Neural progenitor cell (in vitro differentiated cells): Measurements from ENCODE around the gene CTSF. TPM values are rescaled to one million over a fixed set of nuclear protein-coding genes. Genes with fewer than 3 reads are reported as not detected.

Source experiments
- DNase-seq: peaks from one replicate; pipeline ENCODE4 v3.0.0-alpha.2; 2016; ENCODE audit warnings: low spot score
- H2AFZ ChIP-seq: fragments of 200-600 bp; sonication (generic); replicated peaks from 2 replicates; pipeline ENCODE4 v1.6.1; 2016; ENCODE audit warnings: antibody characterized with exemption
- H3F3A ChIP-seq: fragments of 200-600 bp; sonication (generic); 2 replicates; pipeline ENCODE4 v1.6.1; 2016; ENCODE audit warnings: antibody characterized with exemption, low read depth
- H3K27ac ChIP-seq: fragments of 200-600 bp; sonication (generic); 2 replicates; pipeline ENCODE4 v1.5.1; 2016; ENCODE audit warnings: mild to moderate bottlenecking
- H3K27me3 ChIP-seq: fragments of 200-600 bp; sonication (generic); 2 replicates; pipeline ENCODE4 v1.6.1; 2016; ENCODE audit warnings: mild to moderate bottlenecking, moderate library complexity
- H3K36me3 ChIP-seq: fragments of 200-600 bp; sonication (generic); 2 replicates; pipeline ENCODE4 v1.5.1; 2016
- H3K4me1 ChIP-seq: fragments of 200-600 bp; sonication (generic); 2 replicates; pipeline ENCODE4 v1.6.1; 2016; ENCODE audit warnings: mixed run types
- H3K4me2 ChIP-seq: fragments of 200-600 bp; sonication (generic); 2 replicates; pipeline ENCODE4 v1.6.1; 2016
- H3K4me3 ChIP-seq: fragments of 200-600 bp; sonication (generic); 2 replicates; pipeline ENCODE4 v1.5.1; 2016
- H3K79me2 ChIP-seq: fragments of 200-600 bp; sonication (generic); 2 replicates; pipeline ENCODE4 v1.6.1; 2016; ENCODE audit warnings: low read depth
- H3K9ac ChIP-seq: fragments of 200-600 bp; sonication (generic); 2 replicates; pipeline ENCODE4 v1.6.1; 2016
- H3K9me3 ChIP-seq: fragments of 200-600 bp; sonication (generic); 2 replicates; pipeline ENCODE4 v1.5.1; 2016; ENCODE audit warnings: low read depth
- H4K20me1 ChIP-seq: fragments of 200-600 bp; sonication (generic); 2 replicates; pipeline ENCODE4 v1.6.1; 2016; ENCODE audit warnings: low read depth
- H3K27ac Mint-ChIP-seq: 3 replicates; pipeline ENCODE4 v1.8.0; 2021; ENCODE audit warnings: mixed read lengths
- H3K27me3 Mint-ChIP-seq: 2 replicates; pipeline ENCODE4 v1.8.0; 2022; ENCODE audit warnings: low read depth, mild to moderate bottlenecking, inconsistent platforms, moderate library complexity, mixed read lengths; ENCODE audit not compliant: insufficient read depth
- H3K36me3 Mint-ChIP-seq: 3 replicates; pipeline ENCODE4 v1.8.0; 2021; ENCODE audit warnings: mixed read lengths
- H3K4me1 Mint-ChIP-seq: 3 replicates; pipeline ENCODE4 v1.8.0; 2021; ENCODE audit warnings: mixed read lengths
- H3K4me3 Mint-ChIP-seq: 3 replicates; pipeline ENCODE4 v1.8.0; 2021; ENCODE audit warnings: mild to moderate bottlenecking, moderate library complexity, mixed read lengths
- H3K9me3 Mint-ChIP-seq: 3 replicates; pipeline ENCODE4 v1.8.0; 2020; ENCODE audit warnings: mixed read lengths
- CTCF ChIP-seq: fragments of 200-600 bp; sonication (generic); IDR thresholded peaks from 2 replicates; pipeline ENCODE4 v1.5.1; 2017; ENCODE audit warnings: antibody characterized with exemption, mild to moderate bottlenecking
- EZH2 ChIP-seq: fragments of 200-600 bp; sonication (generic); IDR thresholded peaks from 2 replicates; pipeline ENCODE4 v1.6.1; 2017; ENCODE audit warnings: antibody characterized with exemption, mild to moderate bottlenecking, moderate library complexity
- EZH2phosphoT487 ChIP-seq: fragments of 200-600 bp; sonication (generic); IDR thresholded peaks from 2 replicates; pipeline ENCODE4 v1.6.1; 2017; ENCODE audit warnings: antibody characterized with exemption
- total RNA-seq: library from RNA; depleted of rRNA; stranded (reverse); fragments of >200 nt; gene quantifications from 2 replicates; pipeline ENCODE4 v1.2.3, GENCODE V29; 2015; ENCODE audit warnings: low replicate concordance

CTSF gene
- total RNA-seq, 1 donor from 2014 or later = not detected

- Histone ChIP-seq H3K9me3 (no peaks in the 10 kb centered on the region), H3F3A (peaks cover 11% of the 10 kb centered on the region), H3K36me3 (no peaks in the 10 kb centered on the region), H2AFZ (no peak overlapping the region), H3K4me1 (peaks cover 12% of the 10 kb centered on the region), H3K27ac (no peak overlapping the region), H3K27me3 (no peaks in the 10 kb centered on the region), H3K79me2 (no peaks in the 10 kb centered on the region), H3K4me2 (no peak overlapping the region), H3K9ac (no peak overlapping the region), H4K20me1 (no peaks in the 10 kb centered on the region), H3K4me3 (no peak overlapping the region)
- Mint-ChIP-seq H3K4me3 (no peak overlapping the region), H3K4me1 (peaks cover 31% of the 10 kb centered on the region), H3K36me3 (peaks cover 16% of the 10 kb centered on the region), H3K9me3 (no peaks in the 10 kb centered on the region), H3K27me3 (peaks cover 7% of the 10 kb centered on the region), H3K27ac (no peak overlapping the region)
- no peak for DNase-seq
- no peak for TF ChIP-seq CTCF
- no peak for TF ChIP-seq EZH2phosphoT487
- no peak for TF ChIP-seq EZH2
These were observed 28.6 kb downstream of the CTSF start for GRCh38 chr11:66539870-66540213.

GRCh38 chr11:66539170-66539869 is 29.1 kb downstream of the CTSF start:
- TF ChIP-seq CTCF (no peak), EZH2 (no peak), EZH2phosphoT487 (no peak)

GRCh38 chr11:66532784-66533183 is 35.6 kb downstream of the CTSF start:
- TF ChIP-seq CTCF (no peak), EZH2phosphoT487 (no peak), EZH2 (no peak)
- no peaks in the 10 kb centered on the region for H3K9me3 Mint-ChIP-seq
- Histone ChIP-seq H2AFZ (no peak overlapping the region), H3F3A (no peaks in the 10 kb centered on the region), H3K9ac (no peak overlapping the region), H3K36me3 (no peaks in the 10 kb centered on the region), H3K4me2 (no peak overlapping the region), H3K4me3 (no peak overlapping the region), H3K79me2 (no peaks in the 10 kb centered on the region), H4K20me1 (no peaks in the 10 kb centered on the region), H3K4me1 (no peaks in the 10 kb centered on the region), H3K9me3 (no peaks in the 10 kb centered on the region), H3K27ac (no peak overlapping the region), H3K27me3 (no peaks in the 10 kb centered on the region)
- no peaks in the 10 kb centered on the region for H3K4me1 Mint-ChIP-seq
- peaks cover 17% of the 10 kb centered on the region for H3K36me3 Mint-ChIP-seq
- no peak for DNase-seq
- H3K27ac Mint-ChIP-seq = no peak overlapping the region
- peaks cover 7% of the 10 kb centered on the region for H3K27me3 Mint-ChIP-seq
- H3K4me3 Mint-ChIP-seq = no peak overlapping the region

More at GRCh38 chr11:66539170-66539869, 29.1 kb downstream of the CTSF start:
- Histone ChIP-seq H2AFZ (no peak overlapping the region), H3F3A (peaks cover 9% of the 10 kb centered on the region), H3K4me3 (no peak overlapping the region), H4K20me1 (no peaks in the 10 kb centered on the region), H3K4me1 (peaks cover 11% of the 10 kb centered on the region), H3K9me3 (no peaks in the 10 kb centered on the region), H3K9ac (no peak overlapping the region), H3K4me2 (no peak overlapping the region), H3K27me3 (no peaks in the 10 kb centered on the region), H3K79me2 (no peaks in the 10 kb centered on the region), H3K36me3 (no peaks in the 10 kb centered on the region), H3K27ac (no peak overlapping the region)
- Mint-ChIP-seq H3K36me3 (peaks cover 16% of the 10 kb centered on the region), H3K4me1 (peaks cover 28% of the 10 kb centered on the region), H3K9me3 (no peaks in the 10 kb centered on the region), H3K4me3 (no peak overlapping the region), H3K27me3 (peaks cover 7% of the 10 kb centered on the region), H3K27ac (peak overlapping the region; percentile 65)
- no peak for DNase-seq
